ENCODE measurements around the gene KLK14.
A peak's percentile ranks its signal among the peaks of the same experiment; 100 is the strongest.

Gene KLK14, protein sequence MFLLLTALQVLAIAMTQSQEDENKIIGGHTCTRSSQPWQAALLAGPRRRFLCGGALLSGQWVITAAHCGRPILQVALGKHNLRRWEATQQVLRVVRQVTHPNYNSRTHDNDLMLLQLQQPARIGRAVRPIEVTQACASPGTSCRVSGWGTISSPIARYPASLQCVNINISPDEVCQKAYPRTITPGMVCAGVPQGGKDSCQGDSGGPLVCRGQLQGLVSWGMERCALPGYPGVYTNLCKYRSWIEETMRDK

DNA sequence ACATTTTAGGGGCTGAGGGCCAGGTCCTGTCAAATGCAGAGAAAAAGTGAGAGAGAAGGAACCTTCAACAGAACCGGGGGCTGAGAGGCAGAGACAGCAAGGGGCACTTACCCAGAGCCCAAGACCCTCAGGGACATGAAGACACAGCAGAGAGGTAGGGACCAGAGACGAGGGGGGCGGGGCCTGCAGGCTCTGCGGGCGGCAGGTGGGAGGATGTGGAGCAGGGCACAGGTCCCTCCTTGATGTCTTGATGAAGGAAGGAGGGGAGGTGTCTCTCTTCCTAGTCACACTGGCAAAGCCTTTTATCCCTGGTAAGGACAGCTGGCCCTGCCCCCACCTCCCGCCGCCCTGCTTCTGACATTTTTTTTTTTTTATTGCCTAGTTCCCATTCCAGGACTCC lies at the start of gene KLK14:
KLK14 (minus strand) TSS at position 277 of the 400 bp plus-strand sequence; CDS start at position 4, 273 bp downstream.
- no peak for DNase-seq

DNA sequence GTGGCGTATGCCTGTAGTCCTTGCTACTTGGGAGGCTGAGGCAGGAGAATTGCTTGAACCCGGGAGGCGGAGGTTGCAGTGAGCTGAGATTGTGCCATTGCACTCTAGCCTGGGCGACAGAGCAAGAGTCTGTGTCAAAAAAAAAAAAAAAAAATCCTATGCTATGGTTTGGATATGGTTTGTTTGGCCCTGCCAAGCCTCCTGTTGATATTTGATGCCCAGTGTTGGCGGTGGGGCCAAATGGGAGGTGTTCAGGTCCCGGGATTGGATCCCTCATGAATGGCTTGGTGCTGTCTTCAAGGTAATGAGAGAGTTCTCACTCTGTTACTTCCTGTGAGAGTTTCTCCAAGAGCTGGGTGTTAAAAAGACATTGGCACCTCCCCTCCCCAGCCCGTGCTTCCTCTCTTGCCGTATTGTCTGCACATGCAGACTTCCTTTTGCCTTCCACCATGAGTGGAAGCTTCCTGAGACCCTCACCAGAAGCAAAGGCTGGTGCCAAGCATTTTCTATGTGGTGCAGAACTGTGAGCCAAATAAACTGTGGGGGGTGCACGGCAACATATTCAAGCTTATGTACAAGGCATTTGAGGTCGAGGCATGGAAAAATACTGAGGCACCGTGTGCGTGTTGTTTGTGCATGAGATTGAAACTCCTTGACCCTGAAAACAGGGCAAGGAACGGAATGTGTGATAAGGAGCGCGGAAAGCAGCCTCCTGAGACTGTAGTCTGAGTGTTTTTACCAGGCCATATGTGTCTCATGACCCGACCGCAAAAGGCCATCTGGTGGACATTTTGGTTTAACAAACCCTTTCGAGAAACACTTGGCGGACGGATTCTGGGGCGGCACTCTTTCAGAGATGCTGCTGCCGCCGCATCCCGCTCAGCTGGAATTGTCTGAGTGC lies 49.3 kb upstream of the KLK14 start:
- DNase-seq: no peak

DNA sequence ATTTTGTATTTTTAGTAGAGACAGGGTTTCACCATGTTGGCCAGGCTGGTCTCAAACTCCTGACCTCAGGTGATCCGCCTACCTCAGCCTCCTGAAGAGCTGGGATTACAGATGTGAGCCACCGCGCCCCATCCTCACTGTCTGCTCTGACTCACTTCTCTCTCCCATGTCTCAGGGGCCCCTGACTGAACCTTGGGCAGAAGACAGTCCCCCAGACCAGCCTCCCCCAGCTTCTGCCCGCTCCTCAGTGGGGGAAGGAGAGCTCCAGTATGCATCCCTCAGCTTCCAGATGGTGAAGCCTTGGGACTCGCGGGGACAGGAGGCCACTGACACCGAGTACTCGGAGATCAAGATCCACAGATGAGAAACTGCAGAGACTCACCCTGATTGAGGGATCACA lies 47.0 kb upstream of the KLK14 start:
- no peak for DNase-seq

DNA sequence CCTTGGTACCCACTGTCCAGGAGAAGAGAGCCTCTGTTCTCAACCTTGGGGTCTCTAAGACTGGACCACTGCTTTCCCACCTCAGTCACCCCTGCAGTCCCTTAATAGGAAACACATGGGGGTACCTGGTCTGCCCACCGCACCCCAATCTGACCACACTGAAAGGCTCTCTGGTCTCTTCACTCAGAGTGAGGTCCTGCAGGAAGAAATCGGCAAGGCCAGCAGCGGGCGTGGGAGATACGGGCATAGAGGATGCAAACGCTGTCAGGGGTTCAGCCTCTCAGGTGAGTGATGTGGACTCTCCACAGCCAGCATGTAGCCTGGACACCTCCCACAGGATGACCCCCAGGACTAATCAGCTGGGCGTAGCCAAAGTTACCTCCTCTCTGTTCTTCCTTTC lies 45.5 kb upstream of the KLK14 start:
- peak; percentile 19 for DNase-seq

DNA sequence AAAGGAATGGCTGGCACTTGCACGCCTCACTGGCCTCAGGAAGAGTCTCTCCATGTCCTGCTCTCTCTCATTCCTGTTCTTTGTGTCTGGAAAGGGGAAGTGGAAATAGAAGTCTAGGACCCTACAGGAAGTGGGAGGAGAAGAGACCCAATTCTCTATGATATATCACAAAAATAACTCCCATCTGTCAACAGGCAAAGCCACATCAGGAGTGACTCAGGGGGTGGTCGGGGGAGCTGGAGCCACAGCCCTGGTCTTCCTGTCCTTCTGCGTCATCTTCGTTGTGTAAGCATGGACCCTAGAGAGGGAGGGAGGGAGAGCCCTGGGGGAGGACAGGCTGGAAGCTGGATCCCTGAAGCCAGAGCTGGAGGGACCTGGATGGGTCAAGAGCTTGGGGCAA lies 45.1 kb upstream of the KLK14 start:
- DNase-seq: no peak

DNA sequence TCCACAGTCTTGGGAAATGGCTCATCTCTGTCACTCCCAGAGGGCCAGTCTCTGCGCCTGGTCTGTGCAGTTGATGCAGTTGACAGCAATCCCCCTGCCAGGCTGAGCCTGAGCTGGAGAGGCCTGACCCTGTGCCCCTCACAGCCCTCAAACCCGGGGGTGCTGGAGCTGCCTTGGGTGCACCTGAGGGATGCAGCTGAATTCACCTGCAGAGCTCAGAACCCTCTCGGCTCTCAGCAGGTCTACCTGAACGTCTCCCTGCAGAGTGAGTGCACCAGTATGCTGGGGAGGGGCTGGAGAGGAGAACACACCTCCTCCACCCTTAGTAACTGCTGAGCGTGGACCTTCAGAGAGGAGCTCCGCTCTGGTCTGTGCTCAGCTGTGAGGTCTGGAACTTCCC lies 44.3 kb upstream of the KLK14 start:
- DNase-seq: no peak

DNA sequence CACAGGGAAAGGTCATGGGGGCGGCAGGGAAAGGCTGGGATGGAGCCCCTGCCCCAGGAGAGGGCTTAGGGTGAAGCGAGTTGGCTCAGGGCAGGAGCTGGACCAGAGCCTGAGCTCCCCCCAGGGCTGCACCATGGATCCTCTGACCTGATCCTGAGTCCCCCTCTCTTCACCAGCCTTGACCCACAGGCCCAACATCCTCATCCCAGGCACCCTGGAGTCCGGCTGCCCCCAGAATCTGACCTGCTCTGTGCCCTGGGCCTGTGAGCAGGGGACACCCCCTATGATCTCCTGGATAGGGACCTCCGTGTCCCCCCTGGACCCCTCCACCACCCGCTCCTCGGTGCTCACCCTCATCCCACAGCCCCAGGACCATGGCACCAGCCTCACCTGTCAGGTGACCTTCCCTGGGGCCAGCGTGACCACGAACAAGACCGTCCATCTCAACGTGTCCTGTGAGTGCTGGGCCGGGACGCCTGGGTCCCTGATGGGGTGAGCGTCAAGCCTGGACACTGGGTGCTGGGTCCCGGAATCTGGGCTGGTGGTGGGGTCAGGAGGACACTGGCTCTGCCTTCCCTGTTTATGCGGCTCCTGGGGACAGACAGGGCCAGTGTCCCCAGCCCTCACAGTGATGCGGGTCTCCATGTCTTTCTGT lies 42.9 kb upstream of the KLK14 start:
- no peak for DNase-seq

DNA sequence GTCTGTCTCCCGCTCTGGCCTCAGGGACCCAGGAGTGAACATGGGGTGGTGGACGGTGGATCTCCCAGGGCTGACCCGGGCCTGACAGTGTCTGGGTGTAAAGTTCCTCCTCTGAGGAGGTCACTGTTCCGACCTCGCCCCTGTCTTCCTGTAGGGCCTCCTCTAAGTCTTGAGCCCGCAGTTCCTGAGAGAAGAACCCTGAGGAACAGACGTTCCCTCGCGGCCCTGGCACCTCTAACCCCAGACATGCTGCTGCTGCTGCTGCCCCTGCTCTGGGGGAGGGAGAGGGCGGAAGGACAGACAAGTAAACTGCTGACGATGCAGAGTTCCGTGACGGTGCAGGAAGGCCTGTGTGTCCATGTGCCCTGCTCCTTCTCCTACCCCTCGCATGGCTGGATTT lies 42.0 kb upstream of the KLK14 start, which contains the start of gene SIGLEC9:
SIGLEC9 (plus strand) TSS at position 178 of the 400 bp plus-strand sequence; CDS start at position 247, 69 bp downstream.
- DNase-seq: no peak

DNA sequence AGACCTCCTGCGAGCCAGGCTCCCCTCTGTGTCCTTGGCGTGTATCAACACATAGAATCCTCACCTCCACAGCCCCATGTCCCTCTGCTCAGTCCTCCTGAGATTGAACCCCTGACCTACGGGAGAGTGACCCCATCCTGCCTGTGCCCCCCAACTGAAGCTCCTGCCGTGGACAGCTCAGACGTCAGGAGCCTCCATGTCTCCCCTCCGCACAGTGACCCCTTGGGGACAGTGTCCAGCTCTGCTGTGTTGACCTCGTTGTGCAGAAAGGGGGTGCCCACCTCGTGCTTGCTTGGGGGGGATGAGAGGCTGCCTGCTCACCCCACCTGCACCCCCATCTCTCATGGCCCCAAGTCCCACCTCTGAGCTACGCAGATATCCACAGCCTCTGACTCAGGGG lies 41.5 kb upstream of the KLK14 start:
- no peak for DNase-seq

DNA sequence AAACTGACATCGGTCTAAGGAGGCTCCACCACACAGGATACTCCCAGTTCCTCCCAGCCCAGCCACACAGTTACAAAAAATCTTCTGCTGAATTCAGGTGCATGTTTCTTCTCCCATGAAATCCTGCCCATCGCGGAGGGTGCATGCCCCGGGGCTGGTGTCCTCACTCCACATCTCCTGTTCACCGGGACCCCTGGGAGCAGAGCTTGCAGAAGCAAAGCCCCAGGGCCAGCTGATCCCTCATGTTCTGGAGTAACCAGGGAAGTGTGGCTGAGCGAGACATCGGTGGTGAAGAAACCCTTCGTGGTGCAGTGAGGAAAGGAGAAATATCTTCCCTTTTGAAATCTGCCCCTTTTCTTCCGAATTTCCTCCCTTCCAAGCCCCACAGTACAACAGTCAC lies 41.1 kb upstream of the KLK14 start:
- no peak for DNase-seq

DNA sequence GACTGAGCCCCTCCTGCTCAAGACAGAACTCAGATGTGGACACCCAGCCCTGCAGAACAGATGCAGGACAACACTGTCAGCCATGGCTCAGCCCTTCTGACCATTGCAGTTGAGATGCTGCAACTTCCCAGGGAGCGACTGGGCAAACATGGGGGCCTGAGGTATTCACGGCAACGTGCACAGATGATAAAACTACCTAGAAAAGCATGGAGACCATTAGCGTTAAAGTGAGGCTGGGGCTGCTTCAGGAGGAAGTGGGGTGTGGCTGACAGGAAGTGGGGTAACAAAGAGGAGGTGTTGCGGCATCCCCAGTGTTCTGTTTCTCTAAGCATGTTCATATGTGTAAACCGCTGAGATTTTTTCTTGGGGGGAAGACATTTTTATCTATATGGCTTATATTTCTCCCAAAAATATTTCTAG lies 40.7 kb upstream of the KLK14 start:
- no peak for DNase-seq

DNA sequence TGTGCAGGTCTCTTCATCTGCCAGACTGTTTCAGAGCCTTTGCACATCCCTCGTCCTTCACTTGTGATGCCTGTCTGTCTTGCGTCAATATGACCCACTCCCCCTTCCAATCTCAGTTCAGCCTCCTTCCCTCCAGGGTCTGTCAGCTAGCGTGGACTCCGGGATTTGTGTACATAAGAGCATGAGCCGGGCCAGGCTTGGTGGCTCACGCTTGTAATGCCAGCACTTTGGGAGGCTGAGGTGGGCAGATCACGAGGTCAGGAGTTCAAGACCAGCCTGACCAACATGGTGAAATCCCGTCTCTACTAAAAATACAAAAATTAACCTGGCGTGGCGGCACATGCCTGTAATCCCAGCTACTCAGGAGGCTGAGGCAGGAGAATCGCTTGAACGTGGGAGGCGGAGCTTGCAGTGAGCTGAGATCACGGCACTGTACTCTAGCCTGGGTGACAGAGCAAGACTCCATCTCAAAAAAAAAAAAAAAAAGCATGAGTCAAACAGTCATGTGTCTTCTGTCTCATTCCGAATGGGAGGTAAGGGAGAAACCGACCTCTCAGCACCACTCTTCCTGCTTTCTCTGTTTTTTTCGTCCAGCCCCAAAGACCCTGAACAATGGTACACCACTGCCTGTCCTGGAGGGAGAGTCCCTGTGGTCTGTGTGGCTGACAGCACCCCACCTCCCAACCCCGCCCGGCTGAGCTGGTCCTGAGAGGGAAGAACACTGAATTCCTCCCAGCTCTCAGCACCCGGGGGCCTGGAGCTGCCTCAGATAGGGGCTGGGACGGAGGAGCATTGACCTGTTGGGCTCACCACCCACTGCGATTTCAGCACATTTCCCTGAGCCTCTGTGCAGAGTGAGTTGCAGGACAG lies 39.7 kb upstream of the KLK14 start:
- DNase-seq: no peak

DNA sequence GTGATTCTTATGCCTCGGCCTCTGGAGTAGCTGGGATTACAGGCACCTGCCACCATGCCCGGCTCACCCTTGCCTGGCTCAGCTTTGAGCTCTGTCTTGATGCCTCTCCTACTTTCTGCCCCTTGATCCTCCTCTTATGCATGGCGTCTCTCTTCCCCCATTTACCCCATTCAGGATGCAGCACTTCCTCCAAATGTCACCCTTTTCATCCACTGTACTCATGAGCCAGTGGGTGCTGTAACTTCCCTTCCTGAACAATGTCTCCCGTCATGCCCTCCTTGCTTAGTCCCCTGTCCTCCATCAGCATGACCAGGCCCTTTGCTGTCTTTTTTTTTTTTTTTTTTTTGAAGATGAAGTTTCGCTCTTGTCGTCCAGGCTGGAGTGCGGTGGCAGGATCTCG lies 38.6 kb upstream of the KLK14 start:
- no peak for DNase-seq

DNA sequence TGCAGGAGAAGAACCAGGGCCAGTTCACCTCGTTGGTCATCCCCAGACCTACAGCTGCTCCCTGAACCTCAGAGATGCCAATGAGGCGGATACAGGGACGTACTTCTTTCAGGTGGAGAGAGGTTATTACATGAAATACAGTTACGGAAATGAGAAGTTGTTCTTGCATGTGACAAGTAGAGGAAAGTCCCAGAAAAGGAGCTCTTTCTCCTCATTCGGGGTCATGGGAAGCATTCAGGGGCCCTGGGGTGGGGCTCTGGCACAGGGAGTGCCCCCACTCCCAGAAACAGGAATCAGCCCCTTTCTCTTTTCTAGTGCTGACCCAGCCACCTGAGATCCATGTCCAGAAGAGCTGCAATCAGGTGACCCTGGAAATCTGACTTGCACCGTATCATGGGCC lies 37.5 kb upstream of the KLK14 start:
- DNase-seq: no peak

DNA sequence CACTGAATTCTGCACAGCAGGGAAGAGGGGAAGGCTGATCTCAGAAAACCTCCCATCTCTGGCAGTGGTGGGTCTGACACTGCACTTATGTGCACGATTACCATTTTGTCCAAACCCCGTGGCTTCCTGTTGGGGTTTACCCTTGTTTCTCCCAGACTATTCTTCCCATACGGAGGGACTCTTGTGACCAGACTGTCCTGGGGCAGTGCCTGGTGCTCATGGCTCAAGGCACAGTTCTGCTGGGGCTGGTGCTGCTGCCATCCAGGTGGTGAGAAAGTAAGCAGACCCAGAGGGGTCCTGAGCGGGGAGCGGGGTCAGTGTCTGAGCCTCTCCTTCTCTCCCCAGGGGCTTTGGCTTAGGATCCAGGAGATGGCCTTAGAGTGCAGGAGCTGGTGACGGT lies 36.9 kb upstream of the KLK14 start:
- no peak for DNase-seq

DNA sequence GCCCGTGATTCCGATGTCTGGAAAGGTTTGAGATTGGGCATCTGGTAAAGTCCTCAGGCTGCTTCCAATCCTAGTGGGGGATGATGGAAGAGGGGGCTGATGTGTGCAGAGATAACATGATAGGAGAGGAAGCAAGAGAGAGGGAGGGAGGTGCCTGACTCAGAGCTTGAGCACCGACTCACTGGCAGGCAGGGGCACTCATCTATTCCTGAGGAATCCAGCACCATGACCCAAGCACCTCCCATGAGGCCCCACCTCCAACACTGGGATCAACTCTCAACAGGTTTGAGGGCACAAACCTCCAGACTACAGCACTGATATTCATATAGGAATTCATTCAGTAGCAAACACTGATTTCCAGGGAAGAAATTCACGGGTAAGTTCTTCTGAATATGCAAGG lies 36.4 kb upstream of the KLK14 start:
- no peak for DNase-seq

DNA sequence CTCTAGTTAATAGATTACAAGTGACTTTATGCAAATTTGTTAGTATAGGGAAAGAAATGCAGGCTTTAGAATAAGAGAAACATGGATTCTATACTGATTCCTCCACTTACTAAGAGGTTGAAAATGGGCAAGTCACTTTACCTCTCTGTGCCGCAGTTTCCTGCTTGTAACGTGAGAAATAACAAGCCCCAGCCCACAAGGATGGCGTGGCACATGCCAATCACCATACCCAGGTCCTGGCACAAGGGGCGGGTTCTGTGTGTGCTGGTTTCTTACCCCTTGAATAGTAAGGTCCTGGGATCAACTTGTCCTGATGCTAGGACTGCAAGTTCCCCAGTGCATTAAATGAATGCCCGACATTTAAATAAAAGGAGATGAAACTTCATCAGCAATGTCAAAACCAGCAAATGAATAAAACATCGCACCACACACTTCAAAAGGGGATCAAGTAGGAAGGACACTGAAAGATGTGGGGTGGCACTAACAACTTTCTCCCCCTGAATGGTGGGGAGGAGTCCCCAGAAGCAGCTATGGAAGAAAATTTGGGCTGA lies 34.1 kb upstream of the KLK14 start:
- DNase-seq: no peak

DNA sequence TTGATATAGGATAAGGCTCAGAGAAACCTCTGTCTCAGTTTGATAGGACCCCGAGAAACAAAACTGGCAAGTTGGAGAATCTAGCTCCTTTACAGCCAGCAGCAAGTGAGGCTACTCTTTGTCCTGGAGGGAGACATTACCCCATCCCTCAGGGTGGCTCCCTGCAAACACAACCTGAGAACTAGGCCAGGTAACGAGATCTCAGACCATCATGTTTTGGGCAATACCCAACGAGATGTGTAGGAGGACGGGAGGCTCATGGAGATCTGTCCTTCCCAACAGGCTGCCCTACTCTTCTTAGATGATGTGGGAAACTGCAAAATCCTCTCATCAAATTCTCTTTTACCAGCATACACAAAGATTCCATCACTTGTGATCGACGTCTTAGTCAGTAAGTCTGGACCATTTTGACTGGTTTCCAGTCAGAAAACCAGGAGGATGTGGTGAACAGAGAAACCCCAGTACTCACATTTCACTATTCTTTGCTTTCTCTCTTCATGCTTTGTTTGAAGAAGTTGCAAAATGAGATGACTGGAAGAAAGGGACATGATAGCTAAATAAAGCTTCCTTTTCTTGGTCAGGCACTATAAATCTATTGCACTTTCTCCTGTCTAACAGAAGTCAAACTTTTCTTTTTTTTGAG lies 31.5 kb upstream of the KLK14 start:
- DNase-seq: no peak

DNA sequence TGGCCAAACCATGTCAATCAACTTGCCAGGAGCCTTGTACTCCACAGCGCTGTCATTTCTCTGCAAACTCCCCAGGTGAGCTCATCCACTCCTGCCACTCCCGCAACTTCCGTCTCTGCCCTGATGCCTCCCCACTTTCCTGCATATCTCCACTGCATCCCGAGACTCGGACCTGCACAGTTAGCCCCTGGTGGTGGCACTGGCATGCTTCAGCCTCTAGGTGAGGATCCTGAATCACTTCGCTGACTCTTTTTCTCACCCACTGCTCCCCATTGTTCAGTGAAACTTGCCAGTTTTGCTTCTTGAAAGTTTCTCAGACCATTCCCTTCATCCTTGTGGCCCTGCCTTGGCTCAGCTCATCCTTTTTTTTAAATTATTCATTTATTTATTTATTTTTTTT lies 28.9 kb upstream of the KLK14 start:
- no peak for DNase-seq

DNA sequence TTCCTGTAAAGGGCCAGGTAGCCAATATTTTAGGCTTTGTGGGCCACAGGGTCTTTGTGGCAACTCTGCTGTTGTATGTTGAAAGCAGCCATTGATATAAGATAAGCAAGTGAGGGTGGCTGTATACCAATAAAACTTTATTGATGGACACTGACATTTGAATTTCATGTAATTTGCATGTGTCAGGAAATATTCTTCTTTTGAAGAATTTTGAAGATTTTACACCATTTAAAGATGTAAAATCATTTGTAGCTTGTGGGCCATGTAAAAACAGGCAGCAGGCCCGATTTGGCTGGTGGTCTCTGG lies 27.9 kb upstream of the KLK14 start:
- no peak for DNase-seq

DNA sequence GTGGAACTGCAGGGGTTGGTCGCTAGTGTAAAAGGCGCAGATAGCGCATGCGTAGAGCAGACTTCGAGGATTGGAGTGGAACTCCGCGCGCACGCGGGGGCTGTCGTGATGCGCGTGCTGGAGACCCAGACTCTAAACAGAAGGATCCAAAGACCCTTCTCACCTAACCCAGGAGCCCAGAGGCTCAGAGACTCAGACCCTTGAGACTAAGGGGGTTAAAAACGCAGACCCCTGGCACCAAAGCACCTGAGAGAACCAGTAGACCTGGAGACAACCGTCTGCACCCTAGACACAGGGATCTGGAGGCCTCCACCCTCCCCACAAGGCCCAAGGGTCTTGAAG lies 26.1 kb upstream of the KLK14 start:
- no peak for DNase-seq

All from right forelimb (tissue), 1 donor.